OCI-LY7 (cell line): Measurements from ENCODE around the gene PHLDB1. TPM values are rescaled to one million over a fixed set of nuclear protein-coding genes. Genes with fewer than 3 reads are reported as not detected.
"Not testable (repeated sequence)": the region's sequence is repeated elsewhere in the genome, so short reads cannot be mapped to it uniquely, and the experiment has no call there.

ENCODE experiments used
- BruUV-seq: library from RNA; stranded (reverse); fragments of 400-500 nt; replicated peaks from 2 replicates; lab custom pipeline; 2021; lab: Mats Ljungman, UMichigan
- CTCF ChIA-PET: fragments of 300-600 bp; sonication (Branson Sonifier 250); formaldehyde crosslinking; loops from one replicate; lab custom pipeline; 2022; ENCODE audit warnings: antibody characterized with exemption; ENCODE audit not compliant: unreplicated experiment; lab: Charles Lee
- POLR2A ChIA-PET: fragments of 300-600 bp; sonication (Branson Sonifier 250); formaldehyde crosslinking; loops from one replicate; lab custom pipeline; 2022; ENCODE audit warnings: antibody characterized with exemption; lab: Charles Lee
- DNase-seq: peaks from one replicate; pipeline ENCODE4 v3.0.0-alpha.2; 2015; ENCODE audit warnings: low spot score
- H2AFZ ChIP-seq: fragments of 200-600 bp; sonication (generic), shearing (Covaris generic); 2 replicates; pipeline ENCODE4 v1.6.1; 2014; ENCODE audit warnings: mild to moderate bottlenecking, antibody characterized with exemption, low read length, moderate library complexity
- H3K27ac ChIP-seq: fragments of 200-600 bp; sonication (generic); 2 replicates; pipeline ENCODE4 v1.5.1; 2014; ENCODE audit warnings: mixed run types, low read depth, mild to moderate bottlenecking, moderate library complexity, low read length, inconsistent platforms; ENCODE audit not compliant: poor library complexity, severe bottlenecking
- H3K36me3 ChIP-seq: fragments of 200-600 bp; sonication (generic); 2 replicates; pipeline ENCODE4 v1.6.1; 2014; ENCODE audit warnings: mild to moderate bottlenecking, antibody characterized with exemption, low read length, moderate library complexity, mixed read lengths; ENCODE audit not compliant: insufficient read depth
- H3K4me1 ChIP-seq: fragments of 200-600 bp; sonication (generic); 2 replicates; pipeline ENCODE4 v1.5.1; 2014; ENCODE audit warnings: mild to moderate bottlenecking, low read length; ENCODE audit not compliant: insufficient read depth, poor library complexity, severe bottlenecking
- H3K4me2 ChIP-seq: fragments of 200-600 bp; sonication (generic); 2 replicates; pipeline ENCODE4 v1.6.1; 2014; ENCODE audit warnings: mild to moderate bottlenecking, low read length
- H3K4me3 ChIP-seq: fragments of 200-600 bp; sonication (generic); 2 replicates; pipeline ENCODE4 v1.5.1; 2014; ENCODE audit warnings: mild to moderate bottlenecking, low read depth, low read length; ENCODE audit not compliant: poor library complexity, severe bottlenecking
- H3K79me2 ChIP-seq: fragments of 200-600 bp; sonication (generic); 2 replicates; pipeline ENCODE4 v1.6.1; 2016; ENCODE audit warnings: low read depth, mild to moderate bottlenecking, low read length, moderate library complexity, mixed read lengths; ENCODE audit not compliant: insufficient read depth
- H3K9me2 ChIP-seq: fragments of 200-600 bp; sonication (generic); 2 replicates; pipeline ENCODE4 v1.6.1; 2016; ENCODE audit warnings: mild to moderate bottlenecking, low read length, mixed read lengths; ENCODE audit not compliant: insufficient read depth
- H3K9me3 ChIP-seq: fragments of 200-600 bp; sonication (generic); 2 replicates; pipeline ENCODE4 v1.6.1; 2014; ENCODE audit warnings: mild to moderate bottlenecking, mixed run types, low read length, mixed read lengths
- H4K20me1 ChIP-seq: fragments of 200-600 bp; sonication (generic); 2 replicates; pipeline ENCODE4 v1.6.1; 2014; ENCODE audit warnings: mild to moderate bottlenecking, antibody characterized with exemption, low read length, moderate library complexity, mixed read lengths; ENCODE audit not compliant: insufficient read depth
- EZH2phosphoT487 ChIP-seq: fragments of 200-600 bp; sonication (generic); IDR thresholded peaks from 2 replicates; pipeline ENCODE4 v1.6.1; 2018; ENCODE audit warnings: low read depth, borderline replicate concordance, mild to moderate bottlenecking, mixed run types, antibody characterized with exemption, low read length, moderate library complexity, mixed read lengths
- intact Hi-C: fragments of 100-400 bp; cut with micrococcal nuclease; formaldehyde crosslinking; loops from one replicate; pipeline ENCODE4 v1.10.0; 2022; ENCODE audit not compliant: unreplicated experiment
- total RNA-seq, 2 experiments: library from RNA; depleted of rRNA in 1 of 2; stranded (reverse); fragments of >200 nt in 1 of 2; shearing (Covaris generic) in 1 of 2; gene quantifications; 2 replicates each; pipeline ENCODE4 v1.2.3, GENCODE V29; 2014 to 2022
- TF ChIP-seq, protein P1 (sequence below): fragments of 200-600 bp; sonication (generic); conservative IDR thresholded peaks from 2 replicates; pipeline ENCODE4 v1.5.1; 2014; ENCODE audit warnings: mild to moderate bottlenecking, antibody characterized with exemption, low read length, moderate library complexity, mixed read lengths

The PHLDB1 gene
- total RNA-seq, 2 experiments from 2014 or later = 0.19 TPM; not detected in 1

GRCh38 chr11:118679483-118679882 is 72.1 kb downstream of the PHLDB1 start, which contains the start of gene TREH:
Gene TREH (minus strand): TSS chr11:118679650. CDS start chr11:118679627, 23 bp downstream.
- DNase-seq = no peak
- Histone ChIP-seq H3K9me3 (no peaks in the 10 kb centered on the region), H4K20me1 (no peaks in the 10 kb centered on the region), H3K4me3 (no peak within 1 kb of the TSS), H3K79me2 (no peaks in the 10 kb centered on the region), H3K27ac (no peak within 1 kb of the TSS), H2AFZ (no peak within 1 kb of the TSS), H3K4me1 (no peaks in the 10 kb centered on the region), H3K36me3 (no peaks in the 10 kb centered on the region), H3K4me2 (no peak within 1 kb of the TSS), H3K9me2 (no peaks in the 10 kb centered on the region)
- ChIA-PET CTCF (no interaction called here), POLR2A (interaction anchor here (0.6 to 1.4 kb wide), 2 partner anchors 13 to 43 kb away, joined by 3 read pairs; no protein-coding TSS in a partner anchor)
- no TSS peak for BruUV-seq
- intact Hi-C loops = no loop called here
- TF ChIP-seq, protein P1, sequence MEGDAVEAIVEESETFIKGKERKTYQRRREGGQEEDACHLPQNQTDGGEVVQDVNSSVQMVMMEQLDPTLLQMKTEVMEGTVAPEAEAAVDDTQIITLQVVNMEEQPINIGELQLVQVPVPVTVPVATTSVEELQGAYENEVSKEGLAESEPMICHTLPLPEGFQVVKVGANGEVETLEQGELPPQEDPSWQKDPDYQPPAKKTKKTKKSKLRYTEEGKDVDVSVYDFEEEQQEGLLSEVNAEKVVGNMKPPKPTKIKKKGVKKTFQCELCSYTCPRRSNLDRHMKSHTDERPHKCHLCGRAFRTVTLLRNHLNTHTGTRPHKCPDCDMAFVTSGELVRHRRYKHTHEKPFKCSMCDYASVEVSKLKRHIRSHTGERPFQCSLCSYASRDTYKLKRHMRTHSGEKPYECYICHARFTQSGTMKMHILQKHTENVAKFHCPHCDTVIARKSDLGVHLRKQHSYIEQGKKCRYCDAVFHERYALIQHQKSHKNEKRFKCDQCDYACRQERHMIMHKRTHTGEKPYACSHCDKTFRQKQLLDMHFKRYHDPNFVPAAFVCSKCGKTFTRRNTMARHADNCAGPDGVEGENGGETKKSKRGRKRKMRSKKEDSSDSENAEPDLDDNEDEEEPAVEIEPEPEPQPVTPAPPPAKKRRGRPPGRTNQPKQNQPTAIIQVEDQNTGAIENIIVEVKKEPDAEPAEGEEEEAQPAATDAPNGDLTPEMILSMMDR = no peak
- no peak for TF ChIP-seq EZH2phosphoT487

DNA sequence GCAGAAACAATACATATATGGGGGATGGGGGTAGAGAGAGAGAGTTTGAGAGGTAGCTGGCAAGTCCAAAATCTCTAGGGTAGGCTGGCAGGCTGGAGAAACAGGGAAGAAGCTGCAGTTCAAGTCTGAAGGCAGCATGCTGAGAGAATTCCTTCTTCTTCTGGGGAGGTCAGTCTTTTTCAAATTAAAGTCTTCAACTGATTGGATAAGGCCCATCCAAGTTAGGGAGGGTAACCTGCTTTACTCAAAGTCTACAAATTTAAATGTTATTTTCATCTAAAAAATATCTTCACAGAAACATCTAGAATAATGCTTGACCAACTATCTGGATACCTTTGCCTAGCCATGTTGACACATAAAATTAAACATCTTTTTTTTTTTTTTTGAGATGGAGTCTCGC is 75.0 kb downstream of the PHLDB1 start:
- CTCF ChIA-PET = no interaction called here
- no peaks in the 10 kb centered on the region for H4K20me1 ChIP-seq
- no peaks in the 10 kb centered on the region for H3K9me2 ChIP-seq
- DNase-seq = no peak
- no peak overlapping the region for H2AFZ ChIP-seq
- no peak overlapping the region for H3K27ac ChIP-seq
- BruUV-seq = no TSS peak
- H3K4me2 ChIP-seq = no peak overlapping the region
- intact Hi-C loops = no loop called here
- TF ChIP-seq, protein P1 = no peak
- TF ChIP-seq EZH2phosphoT487 = no peak
- H3K79me2 ChIP-seq = no peaks in the 10 kb centered on the region
- H3K4me3 ChIP-seq = no peak overlapping the region
- H3K36me3 ChIP-seq = no peaks in the 10 kb centered on the region
- H3K4me1 ChIP-seq = no peaks in the 10 kb centered on the region
- no peaks in the 10 kb centered on the region for H3K9me3 ChIP-seq
- POLR2A ChIA-PET = interaction anchor here (0.6 kb wide), 1 partner anchor 175 kb away, joined by 3 read pairs; no protein-coding TSS in a partner anchor

GRCh38 chr11:118682939-118683338 is 75.5 kb downstream of the PHLDB1 start:
- H3K79me2 ChIP-seq, DNase-seq, CTCF ChIA-PET, H3K4me3 ChIP-seq, intact Hi-C loops, POLR2A ChIA-PET, H3K4me1 ChIP-seq, H3K4me2 ChIP-seq, H4K20me1 ChIP-seq, BruUV-seq, H3K36me3 ChIP-seq, H2AFZ ChIP-seq, H3K27ac ChIP-seq, H3K9me2 ChIP-seq, H3K9me3 ChIP-seq: not testable (repeated sequence)
